NB4 (cell line): ENCODE results near the gene ARID1B.

Source experiments
- MAX ChIP-seq: IDR thresholded peaks from 2 replicates; pipeline ENCODE4 v1.6.1; 2011; ENCODE audit warnings: low read depth, low read length
- MYC ChIP-seq: IDR thresholded peaks from 2 replicates; pipeline ENCODE4 v1.6.1; 2011; ENCODE audit warnings: low read depth, low read length
- POLR2A ChIP-seq: IDR thresholded peaks from 2 replicates; pipeline ENCODE4 v1.6.1; 2011; ENCODE audit warnings: mild to moderate bottlenecking; ENCODE audit not compliant: insufficient read length; ENCODE audit errors: extremely low read depth
- TF ChIP-seq, protein P1 (sequence below): IDR thresholded peaks from one replicate; pipeline ENCODE4 v1.5.1; 2012; ENCODE audit warnings: low read depth, low read length

GRCh38 chr6:156866220-156867015, 89.2 kb downstream of the ARID1B start:
- TF ChIP-seq POLR2A: no peak
- TF ChIP-seq, protein P1, sequence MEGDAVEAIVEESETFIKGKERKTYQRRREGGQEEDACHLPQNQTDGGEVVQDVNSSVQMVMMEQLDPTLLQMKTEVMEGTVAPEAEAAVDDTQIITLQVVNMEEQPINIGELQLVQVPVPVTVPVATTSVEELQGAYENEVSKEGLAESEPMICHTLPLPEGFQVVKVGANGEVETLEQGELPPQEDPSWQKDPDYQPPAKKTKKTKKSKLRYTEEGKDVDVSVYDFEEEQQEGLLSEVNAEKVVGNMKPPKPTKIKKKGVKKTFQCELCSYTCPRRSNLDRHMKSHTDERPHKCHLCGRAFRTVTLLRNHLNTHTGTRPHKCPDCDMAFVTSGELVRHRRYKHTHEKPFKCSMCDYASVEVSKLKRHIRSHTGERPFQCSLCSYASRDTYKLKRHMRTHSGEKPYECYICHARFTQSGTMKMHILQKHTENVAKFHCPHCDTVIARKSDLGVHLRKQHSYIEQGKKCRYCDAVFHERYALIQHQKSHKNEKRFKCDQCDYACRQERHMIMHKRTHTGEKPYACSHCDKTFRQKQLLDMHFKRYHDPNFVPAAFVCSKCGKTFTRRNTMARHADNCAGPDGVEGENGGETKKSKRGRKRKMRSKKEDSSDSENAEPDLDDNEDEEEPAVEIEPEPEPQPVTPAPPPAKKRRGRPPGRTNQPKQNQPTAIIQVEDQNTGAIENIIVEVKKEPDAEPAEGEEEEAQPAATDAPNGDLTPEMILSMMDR: no peak
- no peak for TF ChIP-seq MAX
- TF ChIP-seq MYC: no peak
